SH-SY5Y (cell line): ENCODE measurements around the gene ABCC1.

Experiments
- GATA2 ChIP-seq: IDR thresholded peaks from 2 replicates; pipeline ENCODE4 v1.6.1; 2011; ENCODE audit warnings: mild to moderate bottlenecking, low read depth, low read length
- GATA3 ChIP-seq: IDR thresholded peaks from 2 replicates; pipeline ENCODE4 v1.6.1; 2011; ENCODE audit warnings: low read depth, mild to moderate bottlenecking, low read length, moderate library complexity

The ABCC1 gene

DNA sequence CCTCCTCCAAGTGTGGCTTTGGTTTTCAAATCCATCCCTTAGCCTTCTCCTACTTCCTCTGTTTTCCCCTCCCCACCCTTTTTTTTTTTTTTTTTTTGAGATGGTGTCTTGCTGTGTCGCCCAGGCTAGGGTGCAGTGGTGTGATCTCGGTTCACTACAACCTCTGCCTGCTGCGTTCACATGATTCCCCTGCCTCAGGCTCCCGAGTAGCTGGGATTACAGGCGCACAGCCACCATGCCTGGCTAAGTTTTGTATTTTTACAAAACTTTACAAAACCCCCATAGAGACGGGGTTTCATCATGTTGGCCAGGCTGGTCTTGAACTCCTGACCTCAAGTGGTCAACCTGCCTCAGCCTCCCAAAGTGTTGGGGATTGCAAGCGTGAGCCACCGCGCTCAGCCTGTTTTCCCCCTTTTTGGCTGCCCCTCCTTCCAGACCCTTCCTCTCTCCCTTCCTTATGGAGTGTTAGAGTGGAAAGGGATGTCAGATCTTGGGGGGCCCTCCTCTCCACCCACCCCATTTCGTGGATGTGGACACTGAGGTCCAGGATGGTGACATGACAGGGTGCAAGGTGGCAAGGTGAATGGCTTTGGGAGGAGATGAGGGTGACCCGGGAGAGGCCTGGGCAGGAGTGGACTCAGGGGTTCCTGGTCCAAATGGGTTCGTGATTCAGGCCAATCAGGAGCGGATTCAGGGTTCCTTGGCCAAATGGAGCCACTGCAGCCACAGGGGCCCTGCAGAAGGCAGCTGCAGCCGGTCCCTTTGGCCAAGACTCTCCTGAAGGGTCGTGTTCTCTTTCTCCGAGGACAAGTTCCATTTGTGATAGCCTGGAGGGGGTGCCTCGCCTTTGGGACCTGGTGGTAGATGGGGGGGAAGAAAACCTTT lies 4.8 kb downstream of the ABCC1 start:
- TF ChIP-seq GATA2 (no peak), GATA3 (no peak)

- TF ChIP-seq GATA2 (no peak), GATA3 (no peak)
Measured at GRCh38 chr16:15954814-15955151, 5.4 kb downstream of the ABCC1 start.

DNA sequence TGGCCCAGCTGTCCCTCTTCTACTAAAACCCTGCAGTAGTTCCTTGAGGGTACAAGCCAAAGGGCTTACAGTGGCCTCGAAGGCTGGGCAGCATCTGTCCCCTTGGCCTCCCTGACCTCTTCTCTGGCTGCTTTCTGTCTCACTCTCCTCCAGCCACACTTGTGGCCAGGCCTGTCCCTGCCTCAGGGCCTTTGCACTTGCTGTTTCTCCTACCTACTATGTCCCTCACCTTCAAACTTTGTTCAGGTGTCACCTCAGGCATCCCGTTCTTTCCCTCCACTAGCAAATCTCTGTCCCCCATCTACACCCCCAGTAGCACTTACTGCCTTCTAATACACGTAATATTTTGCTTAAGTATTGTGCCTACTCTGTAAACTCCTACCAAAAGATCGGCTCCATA lies 6.0 kb downstream of the ABCC1 start:
- TF ChIP-seq GATA3 (no peak), GATA2 (no peak)

DNA sequence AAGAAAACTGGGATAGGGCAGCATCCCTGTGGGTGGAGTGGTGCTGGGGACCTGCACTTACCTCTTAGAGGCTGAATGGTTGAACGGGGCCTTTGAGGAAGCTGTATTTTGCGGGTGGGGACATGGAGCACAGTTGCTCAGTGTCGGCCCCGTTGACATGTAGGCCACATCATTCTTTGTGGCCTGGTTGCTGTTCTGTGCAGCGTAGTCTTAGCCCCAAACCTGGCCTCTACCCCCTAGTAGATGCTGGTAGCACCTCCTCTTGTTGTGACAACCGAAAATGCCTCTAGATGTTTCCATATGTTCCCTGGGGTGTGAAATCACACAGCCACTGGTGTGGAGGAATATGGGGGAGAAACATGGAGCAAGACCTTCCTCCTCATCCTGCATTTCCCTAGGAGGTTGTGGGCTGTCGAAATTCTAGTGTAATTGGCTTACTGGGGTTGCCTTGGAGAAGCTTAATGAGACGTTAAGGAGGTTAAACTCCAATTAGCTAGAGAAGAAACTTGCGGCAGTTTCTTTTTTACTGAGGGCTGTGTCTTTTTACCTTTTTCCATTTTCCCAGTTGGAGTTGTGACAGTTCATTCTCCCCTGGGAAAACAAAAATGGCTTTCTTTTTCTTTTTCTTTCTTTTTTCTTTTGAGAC lies 9.4 kb downstream of the ABCC1 start:
- TF ChIP-seq GATA2 (no peak), GATA3 (no peak)

DNA sequence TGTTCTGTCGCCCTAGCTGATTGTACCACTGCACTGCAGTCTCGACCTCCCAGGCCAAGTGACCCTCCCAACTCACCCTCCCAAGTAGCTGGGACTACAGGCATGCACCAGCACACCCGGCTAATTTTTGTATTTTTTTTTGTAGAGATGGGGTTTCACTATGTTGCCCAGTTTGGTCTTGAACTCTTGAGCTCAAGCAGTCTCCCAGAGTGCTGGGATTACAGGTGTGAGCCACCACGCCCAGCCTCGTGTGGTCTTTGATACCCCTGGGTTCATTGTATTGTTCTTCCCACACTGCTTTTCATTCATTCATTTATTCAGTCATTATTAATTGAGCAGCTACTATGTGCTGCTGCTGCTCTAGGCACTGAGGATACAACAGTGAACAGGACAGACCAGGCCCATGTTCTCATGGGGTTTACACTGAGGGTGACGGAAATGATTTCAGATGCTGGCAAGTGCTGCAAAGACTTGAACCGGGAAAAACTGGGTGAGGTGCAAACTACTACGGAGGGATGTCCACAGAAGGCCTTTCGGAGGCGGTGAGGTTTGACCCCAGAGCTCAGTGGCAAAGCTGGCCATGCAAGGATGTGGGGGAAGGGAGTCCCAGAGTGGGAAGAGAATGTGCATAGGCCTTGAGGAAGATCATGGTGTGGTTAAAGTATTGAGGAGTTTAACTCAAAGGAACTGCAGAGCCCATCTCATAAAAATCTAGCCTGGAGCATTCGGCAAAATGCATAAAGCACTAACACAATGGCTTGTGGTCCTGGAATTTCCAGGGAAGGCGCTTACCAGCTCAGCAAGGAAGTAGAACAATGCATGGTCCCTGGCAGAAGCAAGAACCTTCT lies 10.9 kb downstream of the ABCC1 start:
- TF ChIP-seq GATA3 (no peak), GATA2 (no peak)

DNA sequence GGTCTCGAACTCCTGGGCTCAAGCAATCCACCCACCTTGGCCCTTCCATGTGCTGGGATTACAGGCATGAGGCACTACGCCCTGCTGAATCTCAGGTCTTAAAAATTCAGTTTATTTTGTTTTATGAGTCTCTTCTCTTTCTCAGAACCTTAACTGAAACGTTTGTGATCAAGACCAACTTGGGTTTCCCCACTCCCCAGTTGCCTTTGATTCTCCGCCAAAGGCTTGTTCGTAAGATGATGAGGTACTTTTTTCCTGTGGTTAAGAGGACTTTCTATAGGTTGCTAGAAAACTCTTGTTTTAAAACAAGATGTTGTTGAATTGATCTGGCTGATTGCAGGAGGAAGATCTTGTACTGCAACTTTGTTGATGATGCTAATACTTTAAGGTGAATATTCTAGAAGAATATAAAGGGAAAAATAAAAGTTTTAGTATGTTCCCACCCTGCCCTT lies 11.7 kb downstream of the ABCC1 start:
- TF ChIP-seq GATA3 (no peak), GATA2 (no peak)

DNA sequence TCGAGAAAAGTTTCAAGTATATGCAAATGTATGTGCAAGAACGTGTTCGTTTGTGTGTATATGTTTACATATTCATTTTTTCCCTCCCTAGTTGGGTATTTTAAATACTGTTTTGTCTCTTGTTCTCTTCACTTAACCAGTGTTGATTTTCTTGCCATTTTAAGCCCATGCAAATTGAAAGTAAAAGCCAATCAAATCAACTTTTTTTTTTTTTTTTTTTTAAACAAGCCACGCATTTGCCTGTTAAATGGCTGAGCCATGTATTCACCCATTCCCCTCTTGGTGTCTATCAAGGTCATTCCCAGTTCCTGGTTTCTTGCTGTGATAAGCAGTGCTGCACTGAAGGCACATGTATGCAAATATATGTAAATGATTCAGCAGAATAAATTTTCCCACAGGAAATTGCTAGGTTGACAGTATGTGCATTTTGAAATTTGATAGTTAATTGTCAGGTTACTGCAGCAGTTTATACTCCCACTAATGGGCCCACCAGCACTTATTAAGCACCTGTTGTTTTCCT lies 12.2 kb downstream of the ABCC1 start:
- TF ChIP-seq GATA3 (no peak), GATA2 (no peak)

DNA sequence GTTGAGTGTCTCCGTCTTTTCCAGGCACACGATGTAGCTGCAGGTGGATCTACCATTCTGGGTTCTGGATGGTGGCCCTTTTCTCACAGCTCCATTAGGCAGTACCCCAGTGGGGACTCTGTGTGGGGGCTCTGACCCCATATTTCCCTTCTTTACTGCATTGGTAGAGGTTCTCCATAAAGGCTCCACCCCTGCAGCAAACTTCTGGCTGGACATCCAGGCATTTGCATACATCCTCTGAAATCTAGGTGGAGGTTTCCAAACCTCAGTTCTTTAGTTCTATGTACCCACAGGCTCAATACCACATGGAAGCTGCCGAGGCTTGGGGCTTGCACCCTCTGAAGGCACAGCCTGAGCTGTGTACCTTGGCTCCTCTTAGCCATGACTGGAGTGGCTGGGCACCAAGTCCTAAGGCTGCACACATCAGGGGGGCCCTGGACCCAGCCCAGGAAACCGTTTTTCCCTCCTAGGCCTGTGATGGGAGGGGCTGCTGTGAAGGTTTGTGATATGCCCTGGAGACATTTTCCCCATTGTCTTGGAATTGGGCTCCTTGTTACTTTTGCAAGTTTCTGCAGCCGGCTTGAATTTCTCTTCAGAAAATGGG lies 14.0 kb downstream of the ABCC1 start:
- TF ChIP-seq GATA2 (no peak), GATA3 (no peak)

- TF ChIP-seq GATA2 (peak; percentile 96), GATA3 (peak; percentile 87)
Measured at GRCh38 chr16:15966420-15966819, 17.0 kb downstream of the ABCC1 start.

- TF ChIP-seq GATA2 (no peak), GATA3 (no peak)
Measured at GRCh38 chr16:15966836-15967546, 17.6 kb downstream of the ABCC1 start.

DNA sequence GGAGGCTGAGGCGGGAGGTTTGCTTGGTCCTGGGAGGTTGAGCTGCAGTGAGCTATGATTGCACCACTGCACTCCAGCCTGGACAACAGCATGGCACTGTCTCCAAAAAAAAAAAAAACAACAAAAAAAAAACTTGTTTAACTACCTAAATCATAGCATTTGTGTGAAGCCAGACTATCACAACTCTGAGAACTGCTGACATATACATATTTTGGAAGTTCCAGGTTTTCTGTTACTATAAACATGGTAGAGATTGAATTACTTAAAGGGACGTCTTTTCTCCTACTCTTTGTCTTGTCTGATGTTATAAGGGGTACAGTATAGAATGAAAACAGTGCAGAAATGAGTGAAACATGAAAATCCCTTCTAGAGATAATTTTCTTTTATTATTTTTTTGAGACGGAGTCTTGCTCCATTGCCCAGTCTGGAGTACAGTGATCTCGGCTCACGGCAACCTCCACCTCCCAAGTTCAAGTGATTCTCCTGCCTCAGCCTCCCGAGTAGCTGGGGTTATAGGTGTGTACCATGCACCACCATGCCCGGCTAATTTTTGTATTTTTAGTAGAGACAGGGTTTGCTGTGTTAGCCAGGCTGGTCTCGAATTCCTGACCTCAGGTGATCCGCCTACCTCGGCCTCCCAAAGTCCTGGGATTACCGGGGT lies 18.4 kb downstream of the ABCC1 start:
- TF ChIP-seq GATA3, result no peak
- no peak for TF ChIP-seq GATA2

DNA sequence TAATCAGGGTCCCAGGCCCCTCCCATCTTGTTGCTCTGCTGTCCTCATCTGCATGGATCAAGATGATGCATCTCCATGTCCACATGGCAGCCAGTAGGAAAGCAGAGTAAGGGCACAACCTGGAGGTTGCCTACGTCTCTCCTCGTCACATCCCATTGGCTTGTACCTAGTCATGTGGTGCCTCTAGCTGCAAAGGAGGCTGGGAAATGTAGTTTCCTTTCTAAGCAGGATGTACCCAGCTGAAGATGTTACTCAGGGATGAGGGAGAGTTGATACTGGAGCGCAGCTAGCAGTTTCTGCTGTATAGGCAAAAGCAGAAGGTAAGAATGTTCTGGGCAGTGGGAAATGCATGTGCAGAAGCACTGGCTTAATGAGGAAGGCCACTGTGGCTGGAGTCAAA lies 20.8 kb downstream of the ABCC1 start:
- TF ChIP-seq GATA2 (no peak), GATA3 (no peak)
